ENCODE measurements around the gene EIF4B. TPM values are rescaled to one million over a fixed set of nuclear protein-coding genes. Genes with fewer than 3 reads are reported as not detected.
A peak's percentile ranks its signal among the peaks of the same experiment; 100 is the strongest.

Gene EIF4B
- total RNA-seq, 1 experiment from 2014 or later: 713 TPM

DNA sequence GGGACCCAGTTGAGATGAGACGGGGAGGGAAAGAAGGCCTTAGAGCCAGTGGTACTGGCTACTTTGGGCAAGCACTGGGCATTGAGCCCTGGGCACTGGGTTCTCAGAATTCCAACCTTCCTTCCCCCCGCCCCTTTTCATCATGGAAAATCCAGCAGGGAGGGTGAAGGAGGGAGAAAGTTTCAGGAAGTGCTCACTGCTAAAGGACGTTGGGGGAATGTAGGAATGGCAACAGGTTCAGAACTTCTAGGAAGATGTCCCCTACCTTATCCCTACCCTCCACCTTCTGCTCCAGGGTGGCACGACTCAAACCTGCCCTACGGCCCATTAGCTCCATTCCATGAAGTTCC is 39.4 kb downstream of the EIF4B start:
- Histone ChIP-seq H4K91ac (ENCODE audit: insufficient read length, low read depth, low read length) (no peak overlapping the region), H4K5ac (ENCODE audit: insufficient read length, low read depth, low read length) (no peak overlapping the region), H4K20me1 (ENCODE audit: control insufficient read depth, insufficient read depth, insufficient read length) (no peaks in the 10 kb centered on the region), H3K14ac (ENCODE audit: insufficient read depth, low read length) (no peak overlapping the region), H3K4ac (ENCODE audit: low read depth, low read length) (no peak overlapping the region), H3K56ac (ENCODE audit: insufficient read length, low read depth, low read length) (no peak overlapping the region), H3K4me1 (ENCODE audit: insufficient read depth, low read length) (peaks cover 22% of the 10 kb centered on the region; the same call in 1 of the 2 replicates), H3K9me3 (ENCODE audit: control insufficient read depth, low read depth, low read length) (no peaks in the 10 kb centered on the region), H3K27me3 (ENCODE audit: insufficient read depth, low read length) (peaks cover 5% of the 10 kb centered on the region; the same call in 1 of the 2 replicates), H2AK5ac (ENCODE audit: insufficient read length, low read length) (no peak overlapping the region), H2BK120ac (ENCODE audit: low read depth, low read length, poor library complexity, severe bottlenecking) (no peak overlapping the region), H2BK20ac (ENCODE audit: low read depth, low read length, poor library complexity, severe bottlenecking) (no peak overlapping the region), H3K79me2 (ENCODE audit: insufficient read depth, low read length) (no peaks in the 10 kb centered on the region), H3K18ac (ENCODE audit: insufficient read length, low read depth, low read length) (no peak overlapping the region), H3K23ac (ENCODE audit: insufficient read length, low read depth, low read length) (no peak overlapping the region), H3K4me2 (ENCODE audit: insufficient read depth, insufficient read length, low read length) (peak overlapping the region; percentile 74), H2BK12ac (ENCODE audit: insufficient read length, low read depth, low read length) (no peak overlapping the region), H3K27ac (ENCODE audit: insufficient read length, low read depth, low read length) (no peak overlapping the region), H2BK5ac (ENCODE audit: insufficient read length, low read length) (no peak overlapping the region), H2BK15ac (ENCODE audit: low read depth, low read length) (no peak overlapping the region), H3K23me2 (ENCODE audit: insufficient read length, low read depth, low read length, poor library complexity, severe bottlenecking) (peaks cover 12% of the 10 kb centered on the region), H3K9ac (ENCODE audit: extremely low read depth, insufficient read length, low read length) (no peak overlapping the region), H3K79me1 (ENCODE audit: insufficient read depth, low read depth, low read length, poor library complexity, severe bottlenecking) (no peaks in the 10 kb centered on the region), H3T11ph (ENCODE audit: low read length) (no peak overlapping the region), H4K8ac (replicated peaks; ENCODE audit: insufficient read length, low read depth, low read length) (no peak overlapping the region), H2AFZ (ENCODE audit: low read length) (no peak overlapping the region)
- WGBS (ENCODE audit: extremely low coverage, insufficient read length, low lambda C conversion rate): no CpG with 5 or more reads among the region's 5 CpGs
- Mint-ChIP-seq H3K27ac (no peak overlapping the region; a peak in 2 of 7 replicates), H3K4me3 (peak overlapping the region; percentile 86 to 92), H3K36me3 (ENCODE audit: insufficient read depth in 1 of 3, low read depth in 3 of 3) (peaks cover 0 to 16% (median 2%) of the 10 kb centered on the region in 3 experiments; a peak in 4 of 7 replicates), H3K27me3 (ENCODE audit: low read depth) (peaks cover 37% of the 10 kb centered on the region), H3K4me1 (peaks cover 71 to 78% of the 10 kb centered on the region in 2 experiments), H3K9me3 (no peaks in the 10 kb centered on the region; a peak in 1 of 5 replicates)
- TF ChIP-seq, protein P1, sequence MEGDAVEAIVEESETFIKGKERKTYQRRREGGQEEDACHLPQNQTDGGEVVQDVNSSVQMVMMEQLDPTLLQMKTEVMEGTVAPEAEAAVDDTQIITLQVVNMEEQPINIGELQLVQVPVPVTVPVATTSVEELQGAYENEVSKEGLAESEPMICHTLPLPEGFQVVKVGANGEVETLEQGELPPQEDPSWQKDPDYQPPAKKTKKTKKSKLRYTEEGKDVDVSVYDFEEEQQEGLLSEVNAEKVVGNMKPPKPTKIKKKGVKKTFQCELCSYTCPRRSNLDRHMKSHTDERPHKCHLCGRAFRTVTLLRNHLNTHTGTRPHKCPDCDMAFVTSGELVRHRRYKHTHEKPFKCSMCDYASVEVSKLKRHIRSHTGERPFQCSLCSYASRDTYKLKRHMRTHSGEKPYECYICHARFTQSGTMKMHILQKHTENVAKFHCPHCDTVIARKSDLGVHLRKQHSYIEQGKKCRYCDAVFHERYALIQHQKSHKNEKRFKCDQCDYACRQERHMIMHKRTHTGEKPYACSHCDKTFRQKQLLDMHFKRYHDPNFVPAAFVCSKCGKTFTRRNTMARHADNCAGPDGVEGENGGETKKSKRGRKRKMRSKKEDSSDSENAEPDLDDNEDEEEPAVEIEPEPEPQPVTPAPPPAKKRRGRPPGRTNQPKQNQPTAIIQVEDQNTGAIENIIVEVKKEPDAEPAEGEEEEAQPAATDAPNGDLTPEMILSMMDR (conservative IDR thresholded peaks at IDR 0.05): no peak
- DNase-seq: no peak
